ENCODE results near the gene LPAR3.

LPAR3 gene

GRCh38 chr1:84834419-84835064 lies 58.5 kb downstream of the LPAR3 start:
- intact Hi-C loops (cut with DNase I; ENCODE audit: low total_unique reads), result no loop called here
- Histone ChIP-seq H3K27me3 (peaks cover 0 to 3% of the 10 kb centered on the region in 2 donors), H3K9me3 (no peaks in the 10 kb centered on the region), H3K4me3 (no peak overlapping the region), H3K27ac (no peak overlapping the region), H3K4me1 (no peaks in the 10 kb centered on the region), H3K36me3 (no peaks in the 10 kb centered on the region)
- TF ChIP-seq CTCF (IDR thresholded peaks at IDR 0.05), result no peak
- no peak for DNase-seq

GRCh38 chr1:84833194-84833593 lies 59.8 kb downstream of the LPAR3 start:
- DNase-seq, result no peak
- no peak overlapping the region for H3K27ac ChIP-seq

GRCh38 chr1:84830136-84830535 lies 62.9 kb downstream of the LPAR3 start:
- Histone ChIP-seq H3K27ac (no peak overlapping the region), H3K4me3 (no peak overlapping the region), H3K9me3 (no peaks in the 10 kb centered on the region), H3K4me1 (no peaks in the 10 kb centered on the region), H3K27me3 (peaks cover 0 to 3% of the 10 kb centered on the region in 2 donors), H3K36me3 (no peaks in the 10 kb centered on the region)
- intact Hi-C loops (cut with DNase I; ENCODE audit: low total_unique reads), result no loop called here
- TF ChIP-seq CTCF (IDR thresholded peaks at IDR 0.05), result no peak
- no peak for DNase-seq

More at GRCh38 chr1:84833194-84833593, 59.8 kb downstream of the LPAR3 start:
- TF ChIP-seq CTCF (IDR thresholded peaks at IDR 0.05), result no peak
- Histone ChIP-seq H3K4me1 (no peaks in the 10 kb centered on the region), H3K36me3 (no peaks in the 10 kb centered on the region), H3K9me3 (no peaks in the 10 kb centered on the region), H3K27me3 (peaks cover 0 to 3% of the 10 kb centered on the region in 2 donors), H3K4me3 (no peak overlapping the region)
- intact Hi-C loops (cut with DNase I; ENCODE audit: low total_unique reads), result no loop called here

GRCh38 chr1:84827976-84828375 lies 65.0 kb downstream of the LPAR3 start:
- Histone ChIP-seq H3K4me1 (no peaks in the 10 kb centered on the region), H3K27me3 (peaks cover 0 to 3% of the 10 kb centered on the region in 2 donors), H3K4me3 (no peak overlapping the region), H3K36me3 (no peaks in the 10 kb centered on the region), H3K27ac (no peak overlapping the region), H3K9me3 (no peaks in the 10 kb centered on the region)
- DNase-seq, result no peak
- TF ChIP-seq CTCF (IDR thresholded peaks at IDR 0.05), result no peak
- intact Hi-C loops (cut with DNase I; ENCODE audit: low total_unique reads), result no loop called here

- no peak overlapping the region for H3K4me3 ChIP-seq
- H3K27ac ChIP-seq, result no peak overlapping the region
- H3K4me1 ChIP-seq, result no peaks in the 10 kb centered on the region
- no peak for DNase-seq
- H3K27me3 ChIP-seq, result peaks cover 0 to 3% of the 10 kb centered on the region in 2 donors
- TF ChIP-seq CTCF (IDR thresholded peaks at IDR 0.05), result no peak
- no peaks in the 10 kb centered on the region for H3K9me3 ChIP-seq
- no peaks in the 10 kb centered on the region for H3K36me3 ChIP-seq
- intact Hi-C loops (cut with DNase I; ENCODE audit: low total_unique reads), result no loop called here
Observed at GRCh38 chr1:84827555-84827954, 65.5 kb downstream of the LPAR3 start.

GRCh38 chr1:84825161-84825560 lies 67.8 kb downstream of the LPAR3 start:
- no peak overlapping the region for H3K4me3 ChIP-seq
- H3K36me3 ChIP-seq, result no peaks in the 10 kb centered on the region
- no peak overlapping the region for H3K27ac ChIP-seq
- H3K27me3 ChIP-seq, result no peaks in the 10 kb centered on the region
- H3K4me1 ChIP-seq, result no peaks in the 10 kb centered on the region
- no peak for DNase-seq
- no peaks in the 10 kb centered on the region for H3K9me3 ChIP-seq
- intact Hi-C loops (cut with DNase I; ENCODE audit: low total_unique reads), result no loop called here
- no peak for TF ChIP-seq CTCF (IDR thresholded peaks at IDR 0.05)

Data from tibial artery (tissue), 4 donors.